SU-DHL-6 (cell line): ENCODE measurements around the gene PCDHB14.

ENCODE experiments used
- EZH2phosphoT487 ChIP-seq: fragments of 200-600 bp; sonication (generic), shearing (Covaris generic); conservative IDR thresholded peaks from 2 replicates; pipeline ENCODE4 v1.6.1; 2018; ENCODE audit warnings: mild to moderate bottlenecking, antibody characterized with exemption, low read length, moderate library complexity, mixed read lengths
- TF ChIP-seq, protein P1 (sequence below): fragments of 200-600 bp; sonication (generic); IDR thresholded peaks from one replicate; pipeline ENCODE4 v1.5.1; 2017; ENCODE audit warnings: antibody characterized with exemption, mild to moderate bottlenecking, low read length, moderate library complexity; ENCODE audit not compliant: insufficient read depth, poor library complexity, severe bottlenecking

DNA sequence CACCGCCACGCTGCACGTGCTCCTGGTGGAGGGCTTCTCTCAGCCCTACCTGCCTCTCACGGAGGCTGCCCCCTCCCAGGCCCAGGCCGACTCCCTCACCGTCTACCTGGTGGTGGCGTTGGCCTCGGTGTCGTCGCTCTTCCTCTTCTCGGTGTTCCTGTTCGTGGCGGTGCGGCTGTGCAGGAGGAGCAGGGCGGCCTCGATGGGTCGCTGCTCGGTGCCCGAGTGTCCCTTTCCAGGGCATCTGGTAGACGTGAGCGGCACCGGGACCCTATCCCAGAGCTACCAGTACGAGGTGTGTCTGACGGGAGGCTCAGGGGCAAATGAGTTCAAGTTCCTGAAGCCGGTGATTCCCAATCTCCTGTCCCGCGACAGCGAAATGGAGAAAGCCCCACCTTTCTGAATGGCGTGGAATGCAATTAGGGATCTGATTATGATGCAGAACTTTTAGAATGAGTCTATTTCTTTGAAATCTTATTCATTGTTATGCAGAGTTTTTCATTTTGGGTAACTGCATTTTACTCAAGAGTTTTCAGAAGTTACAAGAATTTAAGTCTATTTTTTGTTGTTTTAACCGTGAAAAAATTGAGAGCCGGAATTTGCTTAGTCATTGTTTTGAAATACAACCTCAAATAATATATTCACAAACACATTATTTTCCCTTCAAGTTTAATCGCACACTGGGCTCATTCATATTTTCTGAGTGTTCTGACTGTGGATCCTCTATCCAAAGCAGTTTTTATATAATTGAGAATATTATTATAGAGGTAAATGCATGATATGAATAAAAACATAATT lies 13.6 kb downstream of the PCDHB14 start:
- TF ChIP-seq, protein P1, sequence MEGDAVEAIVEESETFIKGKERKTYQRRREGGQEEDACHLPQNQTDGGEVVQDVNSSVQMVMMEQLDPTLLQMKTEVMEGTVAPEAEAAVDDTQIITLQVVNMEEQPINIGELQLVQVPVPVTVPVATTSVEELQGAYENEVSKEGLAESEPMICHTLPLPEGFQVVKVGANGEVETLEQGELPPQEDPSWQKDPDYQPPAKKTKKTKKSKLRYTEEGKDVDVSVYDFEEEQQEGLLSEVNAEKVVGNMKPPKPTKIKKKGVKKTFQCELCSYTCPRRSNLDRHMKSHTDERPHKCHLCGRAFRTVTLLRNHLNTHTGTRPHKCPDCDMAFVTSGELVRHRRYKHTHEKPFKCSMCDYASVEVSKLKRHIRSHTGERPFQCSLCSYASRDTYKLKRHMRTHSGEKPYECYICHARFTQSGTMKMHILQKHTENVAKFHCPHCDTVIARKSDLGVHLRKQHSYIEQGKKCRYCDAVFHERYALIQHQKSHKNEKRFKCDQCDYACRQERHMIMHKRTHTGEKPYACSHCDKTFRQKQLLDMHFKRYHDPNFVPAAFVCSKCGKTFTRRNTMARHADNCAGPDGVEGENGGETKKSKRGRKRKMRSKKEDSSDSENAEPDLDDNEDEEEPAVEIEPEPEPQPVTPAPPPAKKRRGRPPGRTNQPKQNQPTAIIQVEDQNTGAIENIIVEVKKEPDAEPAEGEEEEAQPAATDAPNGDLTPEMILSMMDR = no peak
- no peak for TF ChIP-seq EZH2phosphoT487
